Transverse colon (tissue), 4 donors: ENCODE data around the gene SASH1. TPM values are rescaled to one million over a fixed set of nuclear protein-coding genes. Genes with fewer than 3 reads are reported as not detected.
A peak's percentile ranks its signal among the peaks of the same experiment; 100 is the strongest.
"Not testable (repeated sequence)": the region's sequence is repeated elsewhere in the genome, so short reads cannot be mapped to it uniquely, and the experiment has no call there.

ENCODE experiments used
- DNase-seq: peaks from one replicate; pipeline ENCODE4 v3.0.0-alpha.2; 2019
- H3K27ac ChIP-seq, 4 donors: fragments of 200-600 bp; sonication (generic); 2 replicates each; pipeline ENCODE4 v1.5.1; 2016 to 2018; ENCODE audit warnings: inconsistent platforms in 4 of 4
- H3K27me3 ChIP-seq: fragments of 200-600 bp; sonication (generic); 2 replicates; pipeline ENCODE4 v1.5.1; 2017; ENCODE audit warnings: inconsistent platforms
- H3K36me3 ChIP-seq, 4 donors: fragments of 200-600 bp; sonication (generic); 2 replicates each; pipeline ENCODE4 v1.5.1; 2017 to 2019; ENCODE audit warnings: inconsistent platforms in 4 of 4
- H3K4me1 ChIP-seq, 4 donors: fragments of 200-600 bp; sonication (generic); 2 replicates each; pipeline ENCODE4 v1.5.1; 2017 to 2020; ENCODE audit warnings: inconsistent platforms in 4 of 4
- H3K4me3 ChIP-seq, 4 donors: fragments of 200-600 bp; sonication (generic); 1 replicate in 1 of 4; 2 replicates in 3 of 4; pipeline versions ENCODE4 v1.5.1 to v1.6.1; 2017 to 2019; ENCODE audit warnings: inconsistent platforms in 4 of 4
- H3K9me3 ChIP-seq, 2 donors: fragments of 200-600 bp; sonication (generic); 2 replicates each; pipeline ENCODE4 v1.5.1; 2017 to 2019; ENCODE audit warnings: inconsistent platforms in 2 of 2
- CTCF ChIP-seq, 5 experiments: fragments of 200-600 bp in 3 of 5; fragments of 450-650 bp in 2 of 5; sonication (generic) in 3 of 5; IDR thresholded peaks; 1 replicate in 2 of 5; 2 replicates in 3 of 5; pipeline ENCODE4 v1.5.1; 2016 to 2017; ENCODE audit warnings: antibody characterized with exemption in 5 of 5, inconsistent platforms in 3 of 5, mild to moderate bottlenecking in 2 of 5, moderate library complexity in 1 of 5
- EP300 ChIP-seq: sonication (generic); formaldehyde crosslinking; IDR thresholded peaks from one replicate; pipeline ENCODE4 v1.6.1; 2017; ENCODE audit warnings: antibody characterized with exemption, low read depth
- POLR2A ChIP-seq: fragments of 450-650 bp; IDR thresholded peaks from one replicate; pipeline ENCODE4 v1.6.1; 2016; ENCODE audit warnings: antibody characterized with exemption, mild to moderate bottlenecking, moderate library complexity
- POLR2AphosphoS5 ChIP-seq, 3 donors: sonication (generic); formaldehyde crosslinking; IDR thresholded peaks; one replicate each; pipeline ENCODE4 v1.6.1; 2016; ENCODE audit warnings: antibody characterized with exemption in 3 of 3
- WGBS, 2 donors: methylation state at CpG; one replicate each; pipeline ENCODE4 v1.1.5; 2018; ENCODE audit warnings: low coverage in 1 of 2; 5-methylcytosine and 5-hydroxymethylcytosine counted together
- in situ Hi-C, 4 donors: fragments of 200-750 bp; cut with MboI; loops; one replicate each; pipeline versions ENCODE4 v1.15.0 to v1.15.1; 2017; ENCODE audit warnings: low sequenced_read_pairs in 3 of 4, low pct_ligation_motif_present in 1 of 4, low pct_unique_long_range_greater_than_20kb in 1 of 4
- intact Hi-C: fragments of 100-400 bp; cut with DNase I; formaldehyde crosslinking; loops from one replicate; pipeline ENCODE4 v1.15.1; 2023; ENCODE audit warnings: low total_unique reads
- total RNA-seq, 4 donors: library from RNA; depleted of rRNA; stranded (reverse); fragments of >200 nt; gene quantifications; one replicate each; pipeline ENCODE4 v1.1.0, GENCODE V29; 2016

SASH1 gene
- total RNA-seq, 4 donors from 2014 or later = 16.5 to 71.6 (median 28.7) TPM

GRCh38 chr6:148583631-148584030, 241.0 kb downstream of the SASH1 start:
- no peak for DNase-seq
- in situ Hi-C loops (loop anchor here in 2 of 4 donors (10.0 to 25.0 kb wide), 2 partner anchors 371 to 379 kb away; no protein-coding TSS in a partner anchor), intact Hi-C loops (no loop called here)
- no peaks in the 10 kb centered on the region for H3K27me3 ChIP-seq
- H3K4me1 ChIP-seq = no peaks in the 10 kb centered on the region
- H3K9me3 ChIP-seq = peaks cover 3 to 4% of the 10 kb centered on the region in 2 donors
- H3K4me3 ChIP-seq = no peak overlapping the region
- TF ChIP-seq EP300 = no peak
- WGBS, 2 donors = 87 to 93% methylated on average over 5 of the region's 5 CpGs
- no peak overlapping the region for H3K27ac ChIP-seq
- no peaks in the 10 kb centered on the region for H3K36me3 ChIP-seq

DNA sequence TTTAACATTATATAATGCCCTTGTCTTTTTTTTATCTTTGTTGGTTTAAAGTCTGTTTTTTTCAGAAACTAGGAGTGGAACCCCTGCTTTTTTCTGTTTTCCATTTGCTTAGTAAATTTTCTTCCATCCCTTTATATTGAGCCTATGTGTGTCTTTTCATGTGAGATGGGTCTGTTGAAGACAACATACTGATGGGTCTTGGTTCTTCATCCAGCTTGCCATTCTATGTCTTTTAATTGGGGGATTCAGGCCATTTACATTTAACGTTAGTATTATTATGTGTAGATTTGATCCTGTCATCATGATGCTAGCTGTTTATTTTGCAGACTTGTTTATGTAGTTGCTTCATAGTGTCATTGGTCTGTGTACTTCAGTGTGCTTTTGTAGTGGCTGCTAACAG, 243.0 kb downstream of the SASH1 start:
- H3K27ac ChIP-seq, DNase-seq, H3K4me3 ChIP-seq, H3K9me3 ChIP-seq, H3K4me1 ChIP-seq, H3K27me3 ChIP-seq, intact Hi-C loops, H3K36me3 ChIP-seq: not testable (repeated sequence)
- in situ Hi-C loops = loop anchor here in 2 of 4 donors (10.0 to 25.0 kb wide), 2 partner anchors 369 to 377 kb away; no protein-coding TSS in a partner anchor
- 92 to 100% methylated on average over 1 of the region's 1 CpG for WGBS, 2 donors

GRCh38 chr6:148590883-148591282, 248.2 kb downstream of the SASH1 start:
- no peaks in the 10 kb centered on the region for H3K27me3 ChIP-seq
- DNase-seq = no peak
- in situ Hi-C loops (loop anchor here in 1 of 4 donors (25.0 kb wide), 1 partner anchor 371 kb away; no protein-coding TSS in a partner anchor), intact Hi-C loops (no loop called here)
- no peaks in the 10 kb centered on the region for H3K36me3 ChIP-seq
- no peak overlapping the region for H3K27ac ChIP-seq
- no peak overlapping the region for H3K4me3 ChIP-seq
- 78 to 93% methylated on average over 5 to 6 of the region's 6 CpGs for WGBS, 2 donors
- peaks cover 0 to under 1% of the 10 kb centered on the region in 2 donors for H3K9me3 ChIP-seq
- H3K4me1 ChIP-seq = peaks cover 0 to 13% (median 2%) of the 10 kb centered on the region in 4 donors
- no peak for TF ChIP-seq POLR2A
- TF ChIP-seq CTCF (IDR thresholded peaks at IDR 0.05) = no peak
- TF ChIP-seq EP300 = no peak
- no peak for TF ChIP-seq POLR2AphosphoS5 (IDR thresholded peaks at IDR 0.05)

GRCh38 chr6:148591656-148592055, 249.0 kb downstream of the SASH1 start:
- Histone ChIP-seq H3K27me3 (no peaks in the 10 kb centered on the region), H3K4me3 (no peak overlapping the region), H3K4me1 (peaks cover 0 to 13% (median 2%) of the 10 kb centered on the region in 4 donors), H3K36me3 (no peaks in the 10 kb centered on the region), H3K9me3 (no peaks in the 10 kb centered on the region), H3K27ac (no peak overlapping the region)
- intact Hi-C loops (no loop called here), in situ Hi-C loops (loop anchor here in 1 of 4 donors (25.0 kb wide), 1 partner anchor 371 kb away; no protein-coding TSS in a partner anchor)
- TF ChIP-seq POLR2AphosphoS5 (IDR thresholded peaks at IDR 0.05) = no peak
- no peak for TF ChIP-seq EP300
- TF ChIP-seq CTCF (IDR thresholded peaks at IDR 0.05) = no peak
- no peak for TF ChIP-seq POLR2A
- no peak for DNase-seq

DNA sequence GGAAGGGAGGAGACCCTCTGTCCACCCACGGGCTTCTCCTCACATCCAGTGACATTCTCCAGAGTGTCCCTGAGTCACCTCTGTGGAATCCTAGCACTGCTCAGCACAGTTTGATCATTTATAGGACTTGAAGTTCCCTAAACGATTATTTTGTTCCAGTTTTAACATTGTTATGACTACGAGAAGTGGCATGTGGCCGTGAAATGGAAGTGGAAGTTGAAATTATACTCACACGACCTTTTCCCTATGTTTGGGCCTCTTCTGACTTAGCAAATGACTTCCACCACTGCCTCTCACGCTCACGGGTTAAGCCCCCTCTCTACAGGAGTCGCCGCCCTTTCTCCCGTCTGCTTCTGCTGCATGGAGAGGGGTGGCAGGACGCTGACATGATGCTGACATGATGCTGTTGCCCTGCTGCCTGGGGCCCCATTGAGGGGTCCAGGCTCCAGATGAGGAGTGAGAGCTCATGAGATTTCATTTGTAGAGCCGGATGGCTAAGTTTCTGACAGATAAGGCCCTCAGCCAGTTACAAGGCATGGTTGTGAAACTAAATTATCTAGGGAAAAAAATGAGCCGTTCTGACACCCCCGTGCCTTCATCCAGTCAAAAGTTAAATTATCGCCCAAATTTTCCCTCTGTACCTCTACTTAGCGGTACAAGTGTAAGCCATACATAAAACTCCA, 250.6 kb downstream of the SASH1 start:
- no peak overlapping the region for H3K4me3 ChIP-seq
- H3K27ac ChIP-seq = peak overlapping the region; percentile 56 to 75 (median 68)
- peaks cover 0 to 13% (median 2%) of the 10 kb centered on the region in 4 donors for H3K4me1 ChIP-seq
- intact Hi-C loops = no loop called here
- H3K36me3 ChIP-seq = no peaks in the 10 kb centered on the region
- H3K27me3 ChIP-seq = no peaks in the 10 kb centered on the region
- in situ Hi-C loops = loop anchor here in 1 of 4 donors (25.0 kb wide), 1 partner anchor 369 kb away; no protein-coding TSS in a partner anchor
- DNase-seq = no peak
- 71 to 81% methylated on average over 13 to 16 of the region's 16 CpGs for WGBS, 2 donors
- TF ChIP-seq CTCF (IDR thresholded peaks at IDR 0.05) (no peak), POLR2AphosphoS5 (IDR thresholded peaks at IDR 0.05) (peak in 2 of 3 donors; percentile 27 to 62), EP300 (peak; percentile 12), POLR2A (no peak)
- no peaks in the 10 kb centered on the region for H3K9me3 ChIP-seq
